ENCODE measurements around the gene CHD3.

GRCh38 chr17:7885367-7886226 lies 3.0 kb upstream of the CHD3 start:
- TF ChIP-seq ZNF274 (IDR thresholded peaks at IDR 0.05; ENCODE audit: low read depth, low read length) (no peak), SUZ12 (IDR thresholded peaks at IDR 0.05; ENCODE audit: extremely low read depth, insufficient read depth, insufficient read length) (no peak)

Data from NT2/D1 (cell line).